ENCODE results near the gene SLC13A3. TPM values are rescaled to one million over a fixed set of nuclear protein-coding genes. Genes with fewer than 3 reads are reported as not detected.

SLC13A3 gene
- total and polyA plus RNA-seq, 2 donors from 2014 or later, result 31.5 to 241 TPM

DNA sequence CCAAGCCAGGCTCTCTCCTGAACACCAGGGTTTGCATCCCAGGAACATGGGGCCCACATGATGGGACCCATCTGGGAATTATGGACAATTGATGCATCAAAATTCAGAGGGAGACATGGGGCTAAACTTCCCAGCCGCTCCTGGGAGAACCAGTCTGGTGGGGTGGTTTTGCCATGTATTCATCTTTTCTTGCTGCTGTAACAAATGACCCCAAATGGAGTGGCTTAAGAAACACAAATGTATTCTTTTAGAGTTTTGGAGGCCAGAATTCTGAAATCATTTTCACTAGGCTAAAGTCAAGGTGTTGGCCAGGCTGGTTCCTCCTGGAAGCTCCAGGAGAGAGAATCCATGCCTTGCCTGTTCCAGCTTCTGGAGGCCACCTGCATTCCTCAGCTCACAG lies 6.5 kb downstream of the SLC13A3 start:
- intact Hi-C loops (cut with DNase I), result no loop called here
- Histone ChIP-seq H3K27me3 (ENCODE audit: control insufficient read depth, insufficient read depth, low read length) (no peaks in the 10 kb centered on the region), H3K9me3 (ENCODE audit: control insufficient read depth in 2 of 3, insufficient read depth in 1 of 3, low read length in 3 of 3) (no peaks in the 10 kb centered on the region), H3K4me1 (ENCODE audit: control insufficient read depth in 2 of 3, insufficient read depth in 2 of 3, low read depth in 1 of 3, low read length in 3 of 3) (peaks cover 0 to 5% (median 0%) of the 10 kb centered on the region in 3 donors), H3K36me3 (ENCODE audit: control insufficient read depth in 2 of 3, insufficient read depth in 3 of 3, low read length in 3 of 3) (peaks cover 0 to 11% (median 0%) of the 10 kb centered on the region in 3 donors), H3K9ac (ENCODE audit: low read length in 3 of 3) (no peak overlapping the region), H3K4me3 (ENCODE audit: low read length in 3 of 3) (no peak overlapping the region), H3K27ac (ENCODE audit: low read depth in 2 of 2, low read length in 2 of 2) (no peak overlapping the region)
- FAIRE-seq (no peak), DNase-seq (no peak)
- TF ChIP-seq, protein P1, sequence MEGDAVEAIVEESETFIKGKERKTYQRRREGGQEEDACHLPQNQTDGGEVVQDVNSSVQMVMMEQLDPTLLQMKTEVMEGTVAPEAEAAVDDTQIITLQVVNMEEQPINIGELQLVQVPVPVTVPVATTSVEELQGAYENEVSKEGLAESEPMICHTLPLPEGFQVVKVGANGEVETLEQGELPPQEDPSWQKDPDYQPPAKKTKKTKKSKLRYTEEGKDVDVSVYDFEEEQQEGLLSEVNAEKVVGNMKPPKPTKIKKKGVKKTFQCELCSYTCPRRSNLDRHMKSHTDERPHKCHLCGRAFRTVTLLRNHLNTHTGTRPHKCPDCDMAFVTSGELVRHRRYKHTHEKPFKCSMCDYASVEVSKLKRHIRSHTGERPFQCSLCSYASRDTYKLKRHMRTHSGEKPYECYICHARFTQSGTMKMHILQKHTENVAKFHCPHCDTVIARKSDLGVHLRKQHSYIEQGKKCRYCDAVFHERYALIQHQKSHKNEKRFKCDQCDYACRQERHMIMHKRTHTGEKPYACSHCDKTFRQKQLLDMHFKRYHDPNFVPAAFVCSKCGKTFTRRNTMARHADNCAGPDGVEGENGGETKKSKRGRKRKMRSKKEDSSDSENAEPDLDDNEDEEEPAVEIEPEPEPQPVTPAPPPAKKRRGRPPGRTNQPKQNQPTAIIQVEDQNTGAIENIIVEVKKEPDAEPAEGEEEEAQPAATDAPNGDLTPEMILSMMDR (IDR thresholded peaks at IDR 0.05; ENCODE audit: borderline replicate concordance, extremely low read depth, insufficient read depth), result no peak

DNA sequence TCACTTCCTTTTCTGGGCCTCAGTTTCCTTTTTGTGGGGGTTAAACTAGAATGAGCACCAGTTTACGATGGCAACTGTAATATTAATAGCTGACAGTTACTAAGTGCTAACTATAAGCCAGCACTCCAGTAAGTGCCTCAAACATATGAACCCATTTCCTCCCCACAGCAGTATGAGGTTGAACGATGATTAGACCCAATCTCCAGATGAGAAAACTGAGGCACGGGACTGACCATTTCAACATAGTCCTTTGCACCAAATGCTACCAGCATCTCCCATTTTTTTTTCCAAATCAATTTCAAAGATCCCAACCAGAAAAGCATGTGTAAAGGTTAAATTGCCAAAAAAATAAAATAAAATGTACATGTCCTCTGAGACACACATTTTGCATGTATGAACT lies 7.1 kb downstream of the SLC13A3 start:
- H3K27me3 ChIP-seq (ENCODE audit: control insufficient read depth, insufficient read depth, low read length), result no peaks in the 10 kb centered on the region
- H3K4me3 ChIP-seq (ENCODE audit: low read length in 3 of 3), result no peak overlapping the region
- H3K9me3 ChIP-seq (ENCODE audit: control insufficient read depth in 2 of 3, insufficient read depth in 1 of 3, low read length in 3 of 3), result no peaks in the 10 kb centered on the region
- DNase-seq (no peak), FAIRE-seq (no peak)
- no peak overlapping the region for H3K9ac ChIP-seq (ENCODE audit: low read length in 3 of 3)
- peaks cover 0 to 12% (median 0%) of the 10 kb centered on the region in 3 donors for H3K36me3 ChIP-seq (ENCODE audit: control insufficient read depth in 2 of 3, insufficient read depth in 3 of 3, low read length in 3 of 3)
- TF ChIP-seq, protein P1 (IDR thresholded peaks at IDR 0.05; ENCODE audit: borderline replicate concordance, extremely low read depth, insufficient read depth), result no peak
- peaks cover 0 to 5% (median 0%) of the 10 kb centered on the region in 3 donors for H3K4me1 ChIP-seq (ENCODE audit: control insufficient read depth in 2 of 3, insufficient read depth in 2 of 3, low read depth in 1 of 3, low read length in 3 of 3)
- intact Hi-C loops (cut with DNase I), result no loop called here
- no peak overlapping the region for H3K27ac ChIP-seq (ENCODE audit: low read depth in 2 of 2, low read length in 2 of 2)

DNA sequence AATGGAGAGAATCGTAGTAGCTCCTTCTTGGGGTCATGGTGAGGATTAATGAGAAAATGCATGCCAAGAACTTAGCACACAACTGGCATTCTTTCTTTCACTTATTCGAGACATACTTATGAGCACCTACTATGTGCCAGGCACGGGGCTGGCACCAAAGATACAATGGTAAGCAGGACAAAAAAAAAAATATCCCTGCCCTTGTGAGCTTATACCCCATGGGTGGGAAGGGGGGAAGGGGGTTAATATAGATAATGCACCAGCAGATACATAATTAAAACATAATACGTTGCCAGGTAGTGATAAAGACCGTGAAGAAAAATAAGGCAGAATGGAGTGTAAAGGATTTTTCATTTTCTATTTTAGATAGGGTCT lies 8.3 kb downstream of the SLC13A3 start:
- H3K4me3 ChIP-seq (ENCODE audit: low read length in 3 of 3), result no peak overlapping the region
- H3K4me1 ChIP-seq (ENCODE audit: control insufficient read depth in 2 of 3, insufficient read depth in 2 of 3, low read depth in 1 of 3, low read length in 3 of 3), result peaks cover 0 to 8% (median 0%) of the 10 kb centered on the region in 3 donors
- FAIRE-seq (no peak), DNase-seq (no peak)
- no peak overlapping the region for H3K9ac ChIP-seq (ENCODE audit: low read length in 3 of 3)
- TF ChIP-seq, protein P1 (IDR thresholded peaks at IDR 0.05; ENCODE audit: borderline replicate concordance, extremely low read depth, insufficient read depth), result no peak
- H3K27ac ChIP-seq (ENCODE audit: low read depth in 2 of 2, low read length in 2 of 2), result peak overlapping the region; percentile 73 to 74
- H3K27me3 ChIP-seq (ENCODE audit: control insufficient read depth, insufficient read depth, low read length), result no peaks in the 10 kb centered on the region
- H3K36me3 ChIP-seq (ENCODE audit: control insufficient read depth in 2 of 3, insufficient read depth in 3 of 3, low read length in 3 of 3), result peaks cover 0 to 12% (median 0%) of the 10 kb centered on the region in 3 donors
- H3K9me3 ChIP-seq (ENCODE audit: control insufficient read depth in 2 of 3, insufficient read depth in 1 of 3, low read length in 3 of 3), result no peaks in the 10 kb centered on the region
- intact Hi-C loops (cut with DNase I), result no loop called here
